Esophagus muscularis mucosa (tissue), 3 donors: Measurements from ENCODE around the gene NOL3.

Experiments used
- POLR2AphosphoS5 ChIP-seq, 2 donors: sonication (generic); formaldehyde crosslinking; IDR thresholded peaks; one replicate each; pipeline ENCODE4 v1.6.1; 2017; ENCODE audit warnings: antibody characterized with exemption in 2 of 2
- TF ChIP-seq, protein P1 (sequence below), 3 experiments: fragments of 200-600 bp in 2 of 3; fragments of 450-650 bp in 1 of 3; sonication (generic) in 2 of 3; IDR thresholded peaks; one replicate each; pipeline ENCODE4 v1.5.1; 2017 to 2019; ENCODE audit warnings: antibody characterized with exemption in 3 of 3, mild to moderate bottlenecking in 2 of 3, moderate library complexity in 1 of 3

DNA sequence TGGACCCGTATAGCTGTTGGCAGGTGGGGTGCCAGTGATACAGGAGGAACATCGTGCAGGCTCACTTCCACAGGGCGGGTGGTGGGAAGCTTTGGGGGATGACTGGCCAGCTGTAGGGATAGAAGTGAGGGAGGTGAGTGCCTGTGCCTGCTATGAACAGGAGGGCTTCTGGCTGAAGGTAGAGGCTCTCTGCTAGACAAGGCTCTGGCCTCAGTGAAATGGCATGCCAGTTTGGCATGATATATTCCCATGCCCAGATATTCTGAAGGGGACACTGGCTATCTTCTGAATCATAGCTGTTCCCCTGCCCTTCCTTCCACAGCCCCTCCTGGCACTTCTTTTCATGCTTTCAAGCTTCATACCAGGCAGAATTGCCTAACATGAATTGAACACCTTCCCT, 41.5 kb upstream of the NOL3 start:
- TF ChIP-seq, protein P1, sequence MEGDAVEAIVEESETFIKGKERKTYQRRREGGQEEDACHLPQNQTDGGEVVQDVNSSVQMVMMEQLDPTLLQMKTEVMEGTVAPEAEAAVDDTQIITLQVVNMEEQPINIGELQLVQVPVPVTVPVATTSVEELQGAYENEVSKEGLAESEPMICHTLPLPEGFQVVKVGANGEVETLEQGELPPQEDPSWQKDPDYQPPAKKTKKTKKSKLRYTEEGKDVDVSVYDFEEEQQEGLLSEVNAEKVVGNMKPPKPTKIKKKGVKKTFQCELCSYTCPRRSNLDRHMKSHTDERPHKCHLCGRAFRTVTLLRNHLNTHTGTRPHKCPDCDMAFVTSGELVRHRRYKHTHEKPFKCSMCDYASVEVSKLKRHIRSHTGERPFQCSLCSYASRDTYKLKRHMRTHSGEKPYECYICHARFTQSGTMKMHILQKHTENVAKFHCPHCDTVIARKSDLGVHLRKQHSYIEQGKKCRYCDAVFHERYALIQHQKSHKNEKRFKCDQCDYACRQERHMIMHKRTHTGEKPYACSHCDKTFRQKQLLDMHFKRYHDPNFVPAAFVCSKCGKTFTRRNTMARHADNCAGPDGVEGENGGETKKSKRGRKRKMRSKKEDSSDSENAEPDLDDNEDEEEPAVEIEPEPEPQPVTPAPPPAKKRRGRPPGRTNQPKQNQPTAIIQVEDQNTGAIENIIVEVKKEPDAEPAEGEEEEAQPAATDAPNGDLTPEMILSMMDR (IDR thresholded peaks at IDR 0.05): no peak
- no peak for TF ChIP-seq POLR2AphosphoS5 (IDR thresholded peaks at IDR 0.05)
